Right cardiac atrium (tissue), 5 donors: ENCODE data around the gene PIWIL4. TPM values are rescaled to one million over a fixed set of nuclear protein-coding genes. Genes with fewer than 3 reads are reported as not detected.
"Not testable (repeated sequence)": the region's sequence is repeated elsewhere in the genome, so short reads cannot be mapped to it uniquely, and the experiment has no call there.

Experiments used
- ATAC-seq, 2 donors: fragments of 200-7000 bp; cut with Tn5 transposase; one replicate each; pipeline versions ENCODE4 v1.8.0 to v1.9.1; 2020; ENCODE audit warnings: moderate library complexity in 2 of 2, mild to moderate bottlenecking in 1 of 2
- DNase-seq, 3 donors: peaks; one replicate each; pipeline ENCODE4 v3.0.0-alpha.2; 2020
- H3K27ac ChIP-seq: one replicate; pipeline ENCODE4 v1.5.1; 2013; ENCODE audit warnings: mild to moderate bottlenecking, low read length, control low read depth, moderate library complexity
- H3K27me3 ChIP-seq: one replicate; pipeline ENCODE4 v1.6.1; 2013; ENCODE audit not compliant: control insufficient read depth, insufficient read depth
- H3K4me1 ChIP-seq: one replicate; pipeline ENCODE4 v1.6.1; 2013; ENCODE audit warnings: low read length; ENCODE audit not compliant: control insufficient read depth, insufficient read depth
- H3K4me3 ChIP-seq: one replicate; pipeline ENCODE4 v1.5.1; 2013; ENCODE audit warnings: low read length, control low read depth
- H3K9me3 ChIP-seq: one replicate; pipeline ENCODE4 v1.6.1; 2013; ENCODE audit warnings: low read length; ENCODE audit not compliant: control insufficient read depth
- WGBS: extraction: QIAGEN DNeasy Blood & Tissue Kit; methylation state at CpG from one replicate; pipeline ENCODE4 v1.1.7; 2013; 5-methylcytosine and 5-hydroxymethylcytosine counted together
- intact Hi-C, 4 donors: fragments of 100-400 bp; cut with DNase I; formaldehyde crosslinking; loops; one replicate each; pipeline versions ENCODE4 v1.11.0 to v1.14.0; 2022 to 2023
- polyA plus RNA-seq: library from polyadenylated mRNA; stranded (reverse); fragments of 200-250 nt; gene quantifications from one replicate; pipeline ENCODE4 v1.2.3, GENCODE V29; 2013
- total RNA-seq, 4 donors: library from RNA; stranded (reverse); fragmentation: NEBNext Ultra II Directional; extraction: Animal tissue kit (Norgen Biotek cat#: 25700); gene quantifications; one replicate each; pipeline ENCODE4 v1.2.1, GENCODE V29; 2021
- donor health status: healthy with polysubstance abuse.
- donor health status: DM: no; HTN: yes; CAD: no.
- donor health status: DM: no; HTN: no; CAD: no.
- donor health status: DM: no; HTN: yes; CAD: no; lungs with severe emphysema.
- donor health status: DM: yes; HTN: yes; CAD: no.

The PIWIL4 gene
- total and polyA plus RNA-seq, 5 donors = 1.1 to 3.5 (median 1.6) TPM

- 77% methylated on average over 1 of the region's 1 CpG for WGBS
- no peaks in the 10 kb centered on the region for H3K4me1 ChIP-seq
- no peaks in the 10 kb centered on the region for H3K9me3 ChIP-seq
- H3K27me3 ChIP-seq = no peaks in the 10 kb centered on the region
- no peak overlapping the region for H3K27ac ChIP-seq
- no peak overlapping the region for H3K4me3 ChIP-seq
- intact Hi-C loops = no loop called here
- ATAC-seq (no peak), DNase-seq (no peak)
Measured at GRCh38 chr11:94613120-94613519, 46.0 kb downstream of the PIWIL4 start.

DNA sequence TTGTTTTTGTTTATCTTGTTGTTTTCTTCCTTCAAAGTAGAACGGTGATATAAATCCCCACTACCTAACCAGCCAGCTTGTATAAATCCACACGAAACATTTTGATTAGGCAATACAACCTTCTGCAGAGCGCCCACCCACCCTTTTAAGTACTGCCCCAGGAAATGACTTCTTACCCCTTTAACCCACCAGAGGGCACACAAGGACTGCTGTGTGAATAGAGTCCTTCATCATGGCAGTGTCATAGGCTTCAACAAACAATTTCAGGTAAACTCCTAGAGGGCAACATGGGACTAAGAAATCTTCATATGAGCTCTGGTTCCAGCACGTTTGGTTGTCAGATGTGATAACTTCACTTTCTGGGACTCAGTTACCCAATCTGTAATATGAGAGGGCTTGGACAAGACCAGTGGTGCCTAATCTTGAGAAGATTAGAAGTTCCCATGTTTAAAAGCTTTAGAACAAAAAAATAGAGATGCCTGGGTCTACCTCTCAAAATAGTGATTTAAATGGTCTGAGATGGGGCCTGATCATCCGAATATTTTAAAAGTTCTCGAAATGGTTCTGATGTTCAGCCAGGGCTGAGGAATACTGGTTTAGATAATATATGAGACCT lies 56.1 kb downstream of the PIWIL4 start:
- intact Hi-C loops = loop anchor here (2.0 to 10.0 kb wide), 7 partner anchors 142 to 529 kb away; partner anchors contain the start of gene AMOTL1 (in 4 of the 4)
- peak in 1 of 3 donors; percentile 42 for DNase-seq

GRCh38 chr11:94625422-94625821 lies 58.3 kb downstream of the PIWIL4 start:
- 60% methylated on average over 3 of the region's 3 CpGs for WGBS
- not testable (repeated sequence) for H3K4me1 ChIP-seq, H3K27ac ChIP-seq, DNase-seq, ATAC-seq, H3K27me3 ChIP-seq, H3K4me3 ChIP-seq, H3K9me3 ChIP-seq
- intact Hi-C loops = loop anchor here in 2 of 4 donors (10.0 kb wide), 2 partner anchors 139 to 329 kb away; partner anchors contain the start of gene AMOTL1 (in 2 of the 2)

More for the DNA sequence above, 56.1 kb downstream of the PIWIL4 start:
- Histone ChIP-seq H3K4me3 (no peak overlapping the region), H3K27me3 (no peaks in the 10 kb centered on the region), H3K9me3 (no peaks in the 10 kb centered on the region), H3K27ac (no peak overlapping the region), H3K4me1 (no peaks in the 10 kb centered on the region)
- ATAC-seq = peak; percentile 89 to 94
- 28% methylated on average over 6 of the region's 6 CpGs for WGBS

DNA sequence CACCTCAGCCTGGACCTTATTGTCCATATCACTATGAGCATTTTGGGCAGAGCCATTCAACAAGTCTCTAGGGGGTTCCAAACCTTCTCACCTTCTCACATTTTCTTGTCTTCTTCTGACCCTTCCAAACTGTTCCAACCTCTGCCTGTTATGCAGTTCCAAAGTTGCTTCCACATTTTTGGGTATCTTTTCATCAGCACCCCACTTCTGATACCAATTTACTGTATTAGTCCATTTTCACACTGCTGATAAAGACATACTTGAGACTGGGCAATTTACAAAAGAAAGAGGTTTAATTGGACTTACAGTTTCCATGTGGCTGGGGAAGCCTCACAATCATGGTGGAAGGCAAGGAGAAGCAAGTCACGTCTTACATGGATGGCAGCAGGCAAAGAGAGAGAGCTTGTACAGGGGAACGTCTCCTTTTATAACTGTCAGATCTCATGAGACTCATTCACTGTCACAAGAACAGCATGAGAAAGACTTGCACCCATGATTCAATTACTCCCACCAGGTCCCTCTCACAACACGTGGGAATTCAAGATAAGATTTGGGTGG lies 59.9 kb downstream of the PIWIL4 start:
- intact Hi-C loops = loop anchor here in 2 of 4 donors (10.0 kb wide), 2 partner anchors 138 to 328 kb away; partner anchors contain the start of gene AMOTL1 (in 2 of the 2)
- not testable (repeated sequence) for DNase-seq, H3K9me3 ChIP-seq, H3K4me3 ChIP-seq, ATAC-seq, H3K27me3 ChIP-seq, H3K27ac ChIP-seq, H3K4me1 ChIP-seq
- 88% methylated on average over 3 of the region's 3 CpGs for WGBS

DNA sequence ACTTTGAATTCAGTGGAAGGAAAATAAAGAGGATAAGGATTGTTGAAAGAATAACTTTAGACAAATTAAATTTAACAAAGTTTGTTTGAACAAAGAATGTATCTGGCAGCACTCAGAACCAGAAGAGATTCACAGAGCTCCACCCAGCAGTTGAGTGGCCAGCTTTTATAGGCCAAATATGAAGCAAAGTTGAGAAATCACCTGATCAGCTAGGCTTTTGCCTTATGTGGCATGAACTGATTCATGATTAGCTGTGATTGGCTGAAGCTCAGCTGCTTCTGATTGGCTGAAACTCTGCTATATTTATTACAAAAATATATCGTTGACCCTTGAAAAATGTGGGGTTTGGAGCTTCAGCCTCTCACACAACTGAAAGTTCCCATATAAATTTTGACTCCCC lies 62.6 kb downstream of the PIWIL4 start:
- no peak for DNase-seq
- Histone ChIP-seq H3K4me1 (no peaks in the 10 kb centered on the region), H3K9me3 (no peaks in the 10 kb centered on the region), H3K4me3 (no peak overlapping the region), H3K27ac (no peak overlapping the region), H3K27me3 (no peaks in the 10 kb centered on the region)
- WGBS = 81% methylated on average over 1 of the region's 1 CpG
- intact Hi-C loops = loop anchor here in 2 of 4 donors (10.0 kb wide), 2 partner anchors 135 to 325 kb away; partner anchors contain the start of gene AMOTL1 (in 2 of the 2)
- ATAC-seq = no peak

DNA sequence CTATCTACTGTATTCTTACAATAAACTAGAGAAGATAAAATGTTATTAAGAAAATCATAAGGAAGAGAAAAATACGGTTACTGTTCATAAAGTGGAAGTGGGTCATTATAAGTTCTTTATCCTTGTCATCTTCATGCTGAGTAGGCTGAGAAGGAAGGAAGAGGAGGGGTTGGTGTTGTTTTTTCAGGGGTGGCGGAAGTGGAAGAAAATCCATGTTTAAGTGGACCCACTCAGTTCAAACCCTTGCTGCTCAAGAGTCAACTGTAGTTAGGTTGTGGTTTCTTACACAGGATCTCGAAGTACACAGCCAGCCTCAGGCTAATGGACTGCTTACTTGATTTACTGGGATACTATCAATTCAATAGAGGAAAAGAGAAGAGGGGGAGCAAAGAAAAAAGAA lies 63.1 kb downstream of the PIWIL4 start:
- Histone ChIP-seq H3K27ac (no peak overlapping the region), H3K4me1 (no peaks in the 10 kb centered on the region), H3K9me3 (no peaks in the 10 kb centered on the region), H3K4me3 (no peak overlapping the region), H3K27me3 (no peaks in the 10 kb centered on the region)
- intact Hi-C loops = no loop called here
- DNase-seq (no peak), ATAC-seq (no peak)
- 69% methylated on average over 3 of the region's 3 CpGs for WGBS

DNA sequence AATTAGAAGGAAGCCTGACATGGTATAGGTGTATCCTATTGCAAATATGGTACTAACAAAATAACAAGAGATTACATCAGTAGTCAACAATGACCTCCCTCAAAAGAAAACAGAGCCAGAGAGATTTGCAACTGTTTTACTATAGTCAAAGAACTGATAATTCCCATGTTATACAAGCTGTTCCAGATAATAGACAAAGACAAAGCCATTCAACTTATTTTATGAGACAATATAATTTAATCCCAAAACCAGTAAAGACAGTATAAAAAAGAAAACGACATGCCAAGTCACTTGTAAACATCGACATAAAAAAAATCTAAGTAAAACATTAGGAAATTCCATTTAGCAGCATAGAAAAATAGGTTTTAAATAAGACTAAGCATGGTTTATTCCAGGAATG lies 65.2 kb downstream of the PIWIL4 start:
- Histone ChIP-seq H3K9me3 (no peaks in the 10 kb centered on the region), H3K4me3 (no peak overlapping the region), H3K27me3 (no peaks in the 10 kb centered on the region), H3K4me1 (no peaks in the 10 kb centered on the region), H3K27ac (no peak overlapping the region)
- 88% methylated on average over 2 of the region's 2 CpGs for WGBS
- no peak for DNase-seq
- intact Hi-C loops = no loop called here
- ATAC-seq = no peak

GRCh38 chr11:94635072-94635471 lies 67.9 kb downstream of the PIWIL4 start:
- Histone ChIP-seq H3K9me3 (no peaks in the 10 kb centered on the region), H3K27ac (no peak overlapping the region), H3K4me3 (no peak overlapping the region), H3K27me3 (no peaks in the 10 kb centered on the region), H3K4me1 (peaks cover 6% of the 10 kb centered on the region)
- DNase-seq (no peak), ATAC-seq (no peak)
- WGBS = 92% methylated on average over 2 of the region's 2 CpGs
- intact Hi-C loops = no loop called here

DNA sequence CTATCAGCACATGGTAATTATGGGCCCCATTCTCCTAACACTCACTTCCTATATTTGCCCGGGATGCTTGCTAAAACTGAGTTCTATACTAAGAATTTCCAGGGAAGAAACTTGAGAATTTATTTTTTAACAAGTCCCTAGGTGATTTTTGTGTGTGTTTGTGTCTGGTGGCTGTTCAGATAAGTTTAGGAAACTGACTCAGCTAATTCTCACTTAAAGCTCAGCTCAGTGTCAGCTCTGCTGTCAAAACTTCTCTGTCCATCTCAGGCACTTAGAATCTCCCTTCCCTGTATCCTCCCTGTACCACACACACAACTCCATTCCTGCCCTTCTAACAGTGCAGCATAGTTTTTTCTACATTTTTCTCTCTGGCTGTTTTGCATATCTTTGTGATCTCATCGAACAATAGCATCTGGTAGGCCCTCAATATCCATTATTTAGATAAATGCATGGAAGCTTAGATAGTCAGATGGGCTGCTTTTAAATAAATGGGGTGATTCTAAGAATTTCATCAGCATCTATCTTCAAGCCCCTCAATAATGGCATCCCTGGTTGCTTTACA lies 69.3 kb downstream of the PIWIL4 start:
- peaks cover 8% of the 10 kb centered on the region for H3K4me1 ChIP-seq
- H3K4me3 ChIP-seq = no peak overlapping the region
- DNase-seq = no peak
- WGBS = 81% methylated on average over 2 of the region's 2 CpGs
- intact Hi-C loops = no loop called here
- no peak for ATAC-seq
- H3K9me3 ChIP-seq = no peaks in the 10 kb centered on the region
- H3K27ac ChIP-seq = no peak overlapping the region
- no peaks in the 10 kb centered on the region for H3K27me3 ChIP-seq

DNA sequence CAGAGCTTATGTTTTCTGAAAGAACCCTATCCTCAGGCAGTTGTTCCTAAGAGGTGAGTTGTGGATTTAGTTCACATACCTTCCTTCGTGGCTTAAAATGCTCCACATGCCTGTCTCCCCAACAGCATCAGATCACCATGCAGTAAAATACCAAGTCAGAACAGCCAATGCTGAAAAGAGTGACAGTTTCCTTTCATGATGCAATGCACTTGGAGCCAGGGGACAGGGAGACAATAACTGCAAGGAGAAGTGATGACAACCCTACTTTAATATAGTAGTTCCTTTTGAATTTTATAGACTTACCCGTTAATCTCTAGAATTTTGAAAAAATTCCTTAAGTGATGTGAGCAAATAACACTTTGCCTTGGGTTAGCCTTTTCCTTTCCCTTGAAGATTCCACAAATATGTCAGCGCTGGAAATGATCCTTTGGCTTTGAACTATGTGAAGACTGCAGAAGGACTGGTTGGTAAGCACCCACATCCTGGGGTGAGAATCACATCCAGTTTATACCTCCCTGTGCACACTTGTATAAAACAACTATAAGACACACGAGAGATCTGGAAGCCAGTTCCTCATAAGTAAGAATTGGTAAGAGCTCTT lies 71.2 kb downstream of the PIWIL4 start:
- 63% methylated on average over 4 of the region's 4 CpGs for WGBS
- no peak for ATAC-seq

GRCh38 chr11:94638902-94639373 lies 71.8 kb downstream of the PIWIL4 start:
- Histone ChIP-seq H3K9me3 (no peaks in the 10 kb centered on the region), H3K27me3 (no peaks in the 10 kb centered on the region), H3K4me1 (peaks cover 8% of the 10 kb centered on the region), H3K4me3 (no peak overlapping the region), H3K27ac (peak overlapping the region; percentile 18)
- WGBS = 49% methylated on average over 4 of the region's 4 CpGs
- intact Hi-C loops = no loop called here
- peak; percentile 62 to 68 for ATAC-seq
- no peak for DNase-seq

More for the DNA sequence above, 71.2 kb downstream of the PIWIL4 start:
- intact Hi-C loops = no loop called here
- Histone ChIP-seq H3K4me3 (no peak overlapping the region), H3K9me3 (no peaks in the 10 kb centered on the region), H3K27me3 (no peaks in the 10 kb centered on the region), H3K27ac (peak overlapping the region; percentile 49), H3K4me1 (peaks cover 8% of the 10 kb centered on the region)
- no peak for DNase-seq
